ENCODE results near the gene CMTR1.

DNA sequence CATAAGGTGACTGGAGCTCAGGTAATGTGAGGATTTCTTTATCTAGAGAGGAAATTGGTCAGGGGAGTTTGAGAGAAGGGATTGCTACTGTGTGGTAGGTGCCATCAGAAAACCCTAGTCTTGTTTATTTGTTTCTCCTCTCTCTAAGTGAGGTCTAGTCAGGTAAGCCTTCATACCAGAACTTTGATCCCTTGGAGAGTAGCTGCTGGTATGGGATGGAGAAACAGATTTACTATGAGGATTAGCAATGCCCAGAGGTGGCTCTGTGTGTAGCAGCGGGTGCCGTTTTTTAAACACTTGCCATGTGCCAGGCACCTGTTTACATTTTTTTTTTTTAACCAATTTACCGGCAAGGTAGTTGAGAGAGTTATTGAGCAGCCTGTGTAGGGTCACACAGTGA is 19.5 kb downstream of the CMTR1 start:
- TF ChIP-seq, protein P1, sequence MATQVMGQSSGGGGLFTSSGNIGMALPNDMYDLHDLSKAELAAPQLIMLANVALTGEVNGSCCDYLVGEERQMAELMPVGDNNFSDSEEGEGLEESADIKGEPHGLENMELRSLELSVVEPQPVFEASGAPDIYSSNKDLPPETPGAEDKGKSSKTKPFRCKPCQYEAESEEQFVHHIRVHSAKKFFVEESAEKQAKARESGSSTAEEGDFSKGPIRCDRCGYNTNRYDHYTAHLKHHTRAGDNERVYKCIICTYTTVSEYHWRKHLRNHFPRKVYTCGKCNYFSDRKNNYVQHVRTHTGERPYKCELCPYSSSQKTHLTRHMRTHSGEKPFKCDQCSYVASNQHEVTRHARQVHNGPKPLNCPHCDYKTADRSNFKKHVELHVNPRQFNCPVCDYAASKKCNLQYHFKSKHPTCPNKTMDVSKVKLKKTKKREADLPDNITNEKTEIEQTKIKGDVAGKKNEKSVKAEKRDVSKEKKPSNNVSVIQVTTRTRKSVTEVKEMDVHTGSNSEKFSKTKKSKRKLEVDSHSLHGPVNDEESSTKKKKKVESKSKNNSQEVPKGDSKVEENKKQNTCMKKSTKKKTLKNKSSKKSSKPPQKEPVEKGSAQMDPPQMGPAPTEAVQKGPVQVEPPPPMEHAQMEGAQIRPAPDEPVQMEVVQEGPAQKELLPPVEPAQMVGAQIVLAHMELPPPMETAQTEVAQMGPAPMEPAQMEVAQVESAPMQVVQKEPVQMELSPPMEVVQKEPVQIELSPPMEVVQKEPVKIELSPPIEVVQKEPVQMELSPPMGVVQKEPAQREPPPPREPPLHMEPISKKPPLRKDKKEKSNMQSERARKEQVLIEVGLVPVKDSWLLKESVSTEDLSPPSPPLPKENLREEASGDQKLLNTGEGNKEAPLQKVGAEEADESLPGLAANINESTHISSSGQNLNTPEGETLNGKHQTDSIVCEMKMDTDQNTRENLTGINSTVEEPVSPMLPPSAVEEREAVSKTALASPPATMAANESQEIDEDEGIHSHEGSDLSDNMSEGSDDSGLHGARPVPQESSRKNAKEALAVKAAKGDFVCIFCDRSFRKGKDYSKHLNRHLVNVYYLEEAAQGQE (IDR thresholded peaks at IDR 0.05; ENCODE audit: insufficient read depth in 1 of 2, low read depth in 2 of 2, low read length in 1 of 2): no peak
- TF ChIP-seq CTCF (IDR thresholded peaks at IDR 0.05): no peak
- no peak for TF ChIP-seq POLR2AphosphoS5 (IDR thresholded peaks at IDR 0.05; ENCODE audit: low read depth, low read length)

Data from Panc1 (cell line).